GM12874 (cell line): ENCODE measurements around the gene CLSTN2.
A peak's percentile ranks its signal among the peaks of the same experiment; 100 is the strongest.

Experiments used
- CTCF ChIP-seq: IDR thresholded peaks from 2 replicates; pipeline ENCODE4 v1.5.1; 2011; ENCODE audit warnings: low read depth, mild to moderate bottlenecking, control low read depth, low read length, moderate library complexity; ENCODE audit not compliant: insufficient read depth

The CLSTN2 gene

GRCh38 chr3:140205598-140205997 lies 270.6 kb downstream of the CLSTN2 start:
- no peak for TF ChIP-seq CTCF

GRCh38 chr3:140206196-140207040 lies 271.4 kb downstream of the CLSTN2 start:
- no peak for TF ChIP-seq CTCF

DNA sequence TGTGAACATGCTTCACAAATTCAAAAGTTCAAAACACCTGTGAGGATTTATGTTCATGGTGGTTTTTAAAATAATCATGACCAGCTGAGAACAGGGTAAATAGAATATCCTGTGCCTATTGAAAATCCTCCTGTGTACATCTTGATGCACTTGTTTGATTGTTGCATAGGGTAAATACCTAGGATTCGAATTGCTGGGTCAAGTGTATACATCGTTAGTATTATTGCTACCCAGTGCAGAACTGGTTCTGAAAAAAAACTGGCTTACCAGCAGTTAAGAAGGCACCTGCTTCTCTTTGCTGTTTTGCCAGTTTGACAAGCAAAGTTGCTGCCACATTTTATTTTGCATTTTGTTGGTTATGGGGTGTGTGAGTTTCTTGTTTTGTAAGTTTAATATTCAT lies 272.6 kb downstream of the CLSTN2 start:
- no peak for TF ChIP-seq CTCF

DNA sequence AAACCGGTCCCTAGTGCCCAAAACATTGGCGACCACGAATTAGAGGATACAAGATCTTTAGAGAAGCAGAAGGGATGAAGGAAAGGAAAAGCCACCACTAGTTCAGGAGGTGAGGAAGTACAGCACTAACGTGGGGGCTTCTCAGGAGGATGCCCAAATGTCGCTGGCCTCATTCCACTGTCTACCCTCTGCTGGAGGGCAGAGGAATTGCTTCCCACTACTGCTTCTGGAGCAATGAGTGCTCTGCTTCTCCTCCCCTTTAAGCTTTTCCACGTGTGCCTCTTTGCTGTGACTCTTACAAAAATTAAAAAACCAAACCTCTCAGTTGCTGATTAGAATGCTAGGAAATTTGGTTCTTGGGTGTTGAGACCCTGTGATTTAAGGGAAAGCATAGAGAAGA lies 281.3 kb downstream of the CLSTN2 start:
- peak; percentile 74 for TF ChIP-seq CTCF

GRCh38 chr3:140219291-140219690 lies 284.3 kb downstream of the CLSTN2 start:
- no peak for TF ChIP-seq CTCF

GRCh38 chr3:140219923-140220452 lies 285.0 kb downstream of the CLSTN2 start:
- TF ChIP-seq CTCF = peak; percentile 57

GRCh38 chr3:140223197-140223596 lies 288.2 kb downstream of the CLSTN2 start:
- no peak for TF ChIP-seq CTCF
